IPS-15b (cell line): ENCODE measurements around the gene COX17.
"Not testable (repeated sequence)": the region's sequence is repeated elsewhere in the genome, so short reads cannot be mapped to it uniquely, and the experiment has no call there.

Source experiments
- H3K27me3 ChIP-seq: one replicate; pipeline ENCODE4 v1.6.1; 2013; ENCODE audit warnings: low read length; ENCODE audit not compliant: control insufficient read depth, insufficient read depth
- H3K36me3 ChIP-seq: one replicate; pipeline ENCODE4 v1.6.1; 2013; ENCODE audit warnings: low read length; ENCODE audit not compliant: control insufficient read depth, insufficient read depth
- H3K4me1 ChIP-seq: one replicate; pipeline ENCODE4 v1.6.1; 2013; ENCODE audit warnings: mild to moderate bottlenecking, low read length; ENCODE audit not compliant: control insufficient read depth, insufficient read depth
- H3K4me3 ChIP-seq: one replicate; pipeline ENCODE4 v1.5.1; 2013; ENCODE audit warnings: low read depth, low read length
- H3K9ac ChIP-seq: one replicate; pipeline ENCODE4 v1.6.1; 2013; ENCODE audit warnings: low read depth, mild to moderate bottlenecking, low read length
- H3K9me3 ChIP-seq: one replicate; pipeline ENCODE4 v1.6.1; 2013; ENCODE audit warnings: mild to moderate bottlenecking, low read length; ENCODE audit not compliant: control insufficient read depth, insufficient read depth

Gene COX17

GRCh38 chr3:119697394-119697793 is 20.2 kb upstream of the COX17 start:
- Histone ChIP-seq H3K27me3 (no peaks in the 10 kb centered on the region), H3K9ac (no peak overlapping the region), H3K4me1 (no peaks in the 10 kb centered on the region), H3K4me3 (no peak overlapping the region), H3K36me3 (no peaks in the 10 kb centered on the region), H3K9me3 (no peaks in the 10 kb centered on the region)

- Histone ChIP-seq H3K4me1 (no peaks in the 10 kb centered on the region), H3K36me3 (no peaks in the 10 kb centered on the region), H3K27me3 (no peaks in the 10 kb centered on the region), H3K9me3 (no peaks in the 10 kb centered on the region), H3K4me3 (no peak overlapping the region), H3K9ac (no peak overlapping the region)
Measured at GRCh38 chr3:119695480-119695879, 18.3 kb upstream of the COX17 start.

DNA sequence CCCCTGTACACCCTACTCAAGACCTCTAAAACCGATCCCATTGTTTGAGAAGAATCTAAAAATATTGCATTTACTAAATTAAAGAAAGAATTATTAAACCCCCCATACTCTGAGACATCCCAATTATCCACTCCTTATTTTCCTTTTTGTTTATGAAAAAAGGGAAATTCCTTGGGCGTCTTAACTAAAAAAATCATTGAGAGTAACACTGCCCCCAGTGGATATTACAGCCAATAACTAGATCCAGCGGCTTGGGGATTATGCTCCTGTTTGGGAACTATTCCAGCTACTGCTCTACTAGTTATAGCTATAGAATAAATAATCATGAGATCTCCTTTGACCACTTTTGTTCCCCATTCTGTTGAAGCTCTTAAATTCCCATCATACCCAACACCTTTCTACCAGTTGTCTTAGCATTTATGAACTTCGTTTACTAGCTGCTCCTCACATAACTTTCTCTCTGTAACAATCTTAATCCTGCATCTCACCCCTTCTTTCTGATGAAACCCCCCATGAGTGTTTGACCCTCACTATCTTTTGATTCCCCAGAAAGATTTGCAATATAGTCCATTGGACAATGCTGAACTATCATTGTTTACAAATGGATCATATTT is 12.9 kb upstream of the COX17 start:
- H3K9ac ChIP-seq = no peak overlapping the region
- peaks cover under 1% of the 10 kb centered on the region for H3K4me1 ChIP-seq
- H3K27me3 ChIP-seq = no peaks in the 10 kb centered on the region
- no peaks in the 10 kb centered on the region for H3K9me3 ChIP-seq
- no peak overlapping the region for H3K4me3 ChIP-seq
- no peaks in the 10 kb centered on the region for H3K36me3 ChIP-seq

DNA sequence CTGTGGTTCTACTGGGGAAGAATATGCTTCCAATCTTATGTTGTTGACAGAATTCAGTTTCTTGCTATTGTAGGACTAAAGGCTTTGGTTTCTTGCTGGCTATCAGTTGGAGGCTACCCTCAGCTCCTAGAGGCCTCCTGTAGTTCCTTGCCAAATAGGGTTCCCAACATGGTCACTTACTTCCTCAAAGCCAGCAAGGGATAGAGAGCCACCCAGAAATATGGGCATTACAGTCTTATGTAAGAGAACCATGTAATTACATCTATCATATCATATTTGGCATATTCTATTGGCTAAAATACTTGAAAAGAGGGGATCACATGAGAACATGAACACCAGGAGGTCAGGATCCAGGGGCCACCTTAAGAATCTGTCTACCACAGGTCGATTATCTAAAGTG is 6.2 kb upstream of the COX17 start:
- H3K27me3 ChIP-seq = no peaks in the 10 kb centered on the region
- no peaks in the 10 kb centered on the region for H3K36me3 ChIP-seq
- H3K9ac ChIP-seq = no peak overlapping the region

GRCh38 chr3:119681279-119681678 is 4.1 kb upstream of the COX17 start:
- Histone ChIP-seq H3K36me3 (no peaks in the 10 kb centered on the region), H3K9me3 (no peaks in the 10 kb centered on the region), H3K9ac (no peak overlapping the region), H3K27me3 (no peaks in the 10 kb centered on the region), H3K4me1 (peaks cover 7% of the 10 kb centered on the region), H3K4me3 (no peak overlapping the region)

More for the DNA sequence above, 6.2 kb upstream of the COX17 start:
- peaks cover 3% of the 10 kb centered on the region for H3K4me1 ChIP-seq
- no peaks in the 10 kb centered on the region for H3K9me3 ChIP-seq
- no peak overlapping the region for H3K4me3 ChIP-seq

DNA sequence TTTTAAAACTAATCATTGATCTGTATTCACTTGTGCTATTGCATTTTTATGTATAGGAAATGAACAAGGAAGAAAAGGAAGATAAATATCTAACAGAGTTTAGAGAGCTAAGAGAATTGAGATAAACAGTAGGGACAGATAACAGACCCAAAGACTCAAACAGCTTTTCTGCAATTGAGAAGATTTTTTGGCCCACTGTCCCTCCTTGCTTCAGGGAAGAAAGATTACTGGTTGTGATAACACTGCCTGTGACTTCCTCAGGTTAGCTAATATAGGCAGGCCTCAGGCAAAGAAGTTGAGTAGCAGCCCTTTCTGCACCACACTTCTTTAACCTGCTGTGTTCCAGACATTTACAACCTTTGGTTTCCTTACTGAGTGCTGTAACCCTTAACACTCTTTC is 2.7 kb upstream of the COX17 start:
- no peak overlapping the region for H3K9ac ChIP-seq
- H3K4me3 ChIP-seq = no peak overlapping the region
- no peaks in the 10 kb centered on the region for H3K27me3 ChIP-seq
- no peaks in the 10 kb centered on the region for H3K36me3 ChIP-seq
- peaks cover 6% of the 10 kb centered on the region for H3K4me1 ChIP-seq
- no peaks in the 10 kb centered on the region for H3K9me3 ChIP-seq

GRCh38 chr3:119678209-119678608 is 1.0 kb upstream of the COX17 start:
- H3K9ac ChIP-seq, H3K4me1 ChIP-seq, H3K4me3 ChIP-seq, H3K27me3 ChIP-seq, H3K36me3 ChIP-seq, H3K9me3 ChIP-seq: not testable (repeated sequence)

DNA sequence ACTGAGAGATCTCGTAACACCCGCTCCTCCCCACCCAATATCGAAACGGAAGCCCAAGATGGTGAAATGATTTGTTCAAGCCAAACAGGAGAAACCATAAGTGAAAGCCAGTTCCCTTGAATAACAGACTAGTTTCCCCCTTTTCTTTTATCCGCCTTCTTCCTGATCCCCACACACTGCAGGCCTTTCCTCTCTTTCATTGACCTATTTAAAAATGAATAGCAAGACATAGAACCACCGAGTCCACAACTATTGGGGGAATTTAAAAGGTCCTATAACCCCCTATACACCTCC is 382 bp upstream of the COX17 start:
- Histone ChIP-seq H3K4me1 (peaks cover 6% of the 10 kb centered on the region), H3K27me3 (no peaks in the 10 kb centered on the region), H3K36me3 (peaks cover 3% of the 10 kb centered on the region), H3K9me3 (no peaks in the 10 kb centered on the region), H3K9ac (peak overlapping the region; percentile 79), H3K4me3 (peak overlapping the region; percentile 79)

GRCh38 chr3:119676020-119676419 is 1.2 kb downstream of the COX17 start:
- H3K9ac ChIP-seq = no peak overlapping the region
- H3K4me3 ChIP-seq = peak overlapping the region; percentile 52

DNA sequence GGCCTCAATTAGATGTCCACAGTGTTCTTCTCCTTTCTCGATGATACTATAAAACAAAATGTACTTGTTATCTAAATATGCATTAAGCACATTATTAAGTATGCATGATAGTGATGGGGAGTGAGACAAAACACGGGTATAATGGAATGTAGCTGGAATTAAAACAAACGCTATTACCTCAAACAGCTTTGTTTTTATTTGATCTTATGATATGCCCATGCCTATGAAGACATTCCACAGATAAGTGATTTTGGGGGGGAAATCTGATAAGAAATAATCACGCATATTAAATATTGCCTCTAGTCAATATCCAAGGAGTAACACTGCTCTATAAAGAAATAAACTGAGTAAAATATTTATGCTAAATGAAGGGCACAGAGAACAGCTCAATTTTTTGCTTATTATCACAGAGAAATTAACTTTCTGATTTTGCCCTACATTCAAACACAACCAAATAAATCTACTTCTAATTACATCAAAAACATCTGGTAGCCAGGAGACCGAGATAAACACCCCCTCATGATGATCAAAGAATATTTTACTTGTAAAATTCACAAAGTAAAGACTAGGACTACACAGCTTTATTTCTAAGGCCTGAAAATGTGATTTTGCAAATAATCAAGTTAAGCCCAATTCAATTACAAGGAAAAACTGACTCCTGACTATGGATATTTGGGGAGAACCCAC is 1.9 kb downstream of the COX17 start:
- H3K36me3 ChIP-seq = peaks cover 3% of the 10 kb centered on the region
- H3K9me3 ChIP-seq = no peaks in the 10 kb centered on the region
- H3K4me3 ChIP-seq = no peak overlapping the region
- no peaks in the 10 kb centered on the region for H3K27me3 ChIP-seq
- H3K4me1 ChIP-seq = peaks cover 6% of the 10 kb centered on the region
- no peak overlapping the region for H3K9ac ChIP-seq

More at GRCh38 chr3:119676020-119676419, 1.2 kb downstream of the COX17 start:
- no peaks in the 10 kb centered on the region for H3K9me3 ChIP-seq
- no peaks in the 10 kb centered on the region for H3K27me3 ChIP-seq
- H3K36me3 ChIP-seq = peaks cover 3% of the 10 kb centered on the region
- H3K4me1 ChIP-seq = peaks cover 6% of the 10 kb centered on the region

GRCh38 chr3:119673875-119674274 is 3.3 kb downstream of the COX17 start:
- Histone ChIP-seq H3K4me3 (no peak overlapping the region), H3K27me3 (no peaks in the 10 kb centered on the region), H3K9ac (no peak overlapping the region), H3K4me1 (peaks cover 6% of the 10 kb centered on the region), H3K36me3 (peaks cover 3% of the 10 kb centered on the region), H3K9me3 (no peaks in the 10 kb centered on the region)

DNA sequence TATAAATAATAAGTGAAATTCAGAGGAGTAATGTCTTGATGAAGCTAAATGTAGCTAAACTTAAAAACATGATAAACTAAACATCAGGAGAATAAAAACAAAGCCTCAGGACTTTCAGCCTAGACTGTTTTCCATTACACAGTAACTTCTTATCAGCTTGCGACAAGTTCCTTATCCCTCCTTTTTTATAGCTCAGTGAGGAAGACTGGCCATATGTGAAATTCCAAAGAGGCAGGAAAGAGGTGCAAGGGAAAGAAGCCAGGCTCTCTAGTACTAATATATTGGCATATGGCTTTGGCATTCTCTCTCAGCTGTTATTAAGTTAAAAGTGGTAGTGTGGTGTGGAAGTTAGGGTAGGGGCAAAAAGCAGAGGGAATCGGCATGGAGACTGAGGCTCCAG is 4.4 kb downstream of the COX17 start:
- H3K4me3 ChIP-seq = no peak overlapping the region
- no peak overlapping the region for H3K9ac ChIP-seq
- peaks cover 5% of the 10 kb centered on the region for H3K4me1 ChIP-seq
- peaks cover 3% of the 10 kb centered on the region for H3K36me3 ChIP-seq
- H3K9me3 ChIP-seq = no peaks in the 10 kb centered on the region
- H3K27me3 ChIP-seq = no peaks in the 10 kb centered on the region
